Stimulated activated CD4-positive, alpha-beta T cell treated with anti-CD3 and anti-CD28 coated beads, TNF-alpha, amount 100 ng/mL, for 4 hours (primary cell): ENCODE measurements around the gene DOCK4.
"Not testable (repeated sequence)": the region's sequence is repeated elsewhere in the genome, so short reads cannot be mapped to it uniquely, and the experiment has no call there.

Source experiments
- DNase-seq, 3 experiments: peaks; one replicate each; pipeline ENCODE4 v3.0.0-alpha.2; 2020; ENCODE audit warnings: low read depth in 3 of 3

The DOCK4 gene

DNA sequence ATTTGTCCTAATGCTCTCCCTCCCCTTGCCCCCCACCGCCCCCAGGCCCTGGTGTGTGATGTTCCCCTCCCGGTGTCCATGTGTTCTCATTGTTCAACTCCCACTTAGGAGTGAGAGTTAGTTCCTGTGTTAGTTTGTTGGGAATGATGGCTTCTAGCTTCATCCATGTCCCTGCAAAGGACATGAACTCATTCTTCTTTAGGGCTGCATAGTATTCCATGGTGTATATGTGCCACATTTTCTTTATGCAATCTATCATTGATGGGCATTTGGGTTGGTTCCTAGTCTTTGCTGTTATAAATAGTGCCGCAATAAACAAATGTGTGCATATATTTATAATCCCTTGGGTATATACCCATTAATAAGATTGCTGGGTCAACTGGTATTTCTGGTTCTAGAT is 297.5 kb downstream of the DOCK4 start:
- not testable (repeated sequence) for DNase-seq

DNA sequence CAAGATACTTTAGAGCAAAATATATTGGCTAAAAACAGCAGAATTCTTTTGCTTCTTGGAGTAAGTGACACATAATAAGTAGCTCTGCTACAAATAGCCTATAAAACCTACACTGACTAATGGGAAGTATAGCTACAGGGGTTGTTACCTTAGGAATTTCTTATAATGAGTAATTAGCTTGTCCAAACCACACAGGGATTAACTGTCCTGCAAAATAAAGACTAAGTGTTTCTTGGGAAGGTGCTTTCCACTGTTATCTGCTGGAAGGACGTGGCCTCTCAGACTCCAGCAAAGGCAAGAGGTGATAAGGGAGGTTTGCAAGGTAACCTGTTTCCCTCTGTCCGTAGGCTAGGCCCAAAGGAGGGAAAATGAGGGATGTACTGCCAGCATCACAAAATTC is 302.4 kb downstream of the DOCK4 start:
- no peak for DNase-seq

DNA sequence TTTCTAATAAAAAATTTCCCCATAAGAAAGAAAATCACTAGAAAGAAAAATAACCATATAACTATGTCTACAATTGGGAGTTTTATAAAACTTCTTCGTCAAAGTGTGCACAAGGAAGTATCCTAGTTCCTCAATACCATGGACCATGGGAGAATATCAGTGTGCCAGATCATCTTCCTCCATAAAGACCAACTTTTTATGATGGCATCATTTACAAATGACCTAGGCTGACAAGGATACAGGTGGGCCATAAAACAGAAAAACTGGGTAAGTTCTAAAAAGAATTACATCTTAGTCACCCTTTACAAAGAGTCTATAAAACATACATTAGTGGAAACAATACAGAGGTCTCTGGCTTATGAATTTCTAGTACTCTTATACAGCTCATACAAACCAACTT is 303.2 kb downstream of the DOCK4 start:
- DNase-seq = no peak

DNA sequence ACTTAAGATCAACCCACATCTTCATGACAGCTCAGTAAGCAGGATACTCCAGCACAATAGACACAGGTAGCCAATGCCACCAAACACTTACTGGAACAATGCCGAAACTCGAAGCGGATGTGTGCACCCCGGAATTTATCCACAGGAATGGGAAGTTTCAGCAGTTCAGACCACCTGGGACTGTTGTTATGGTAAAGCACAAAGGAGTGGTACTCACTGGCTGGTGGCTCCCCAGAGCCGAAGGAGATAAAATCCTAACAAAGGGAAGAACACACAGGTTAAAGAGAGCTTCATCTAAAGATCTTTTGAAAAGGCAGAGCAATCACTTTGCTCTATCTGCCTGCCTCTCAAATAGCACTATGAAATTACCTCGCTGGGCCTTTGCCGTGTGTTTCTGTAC is 305.9 kb downstream of the DOCK4 start:
- no peak for DNase-seq

DNA sequence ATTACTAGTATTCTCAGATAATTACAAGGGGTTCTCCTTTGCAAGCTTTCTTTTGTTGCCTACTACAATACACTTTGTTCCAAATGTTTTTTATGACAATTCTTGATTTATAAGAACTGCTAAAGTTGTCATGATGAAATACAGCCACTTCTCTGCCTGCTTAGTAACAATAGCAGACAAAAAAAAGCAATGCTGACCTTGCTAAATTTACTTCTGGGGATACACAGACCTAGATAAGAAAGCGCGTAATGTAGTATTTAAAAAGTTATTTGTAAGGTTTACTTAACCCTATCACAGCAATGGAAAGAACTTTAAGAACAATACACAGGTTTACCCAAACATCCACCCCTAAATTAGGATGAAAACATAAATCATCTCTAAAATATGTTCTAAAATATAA is 311.1 kb downstream of the DOCK4 start:
- no peak for DNase-seq

DNA sequence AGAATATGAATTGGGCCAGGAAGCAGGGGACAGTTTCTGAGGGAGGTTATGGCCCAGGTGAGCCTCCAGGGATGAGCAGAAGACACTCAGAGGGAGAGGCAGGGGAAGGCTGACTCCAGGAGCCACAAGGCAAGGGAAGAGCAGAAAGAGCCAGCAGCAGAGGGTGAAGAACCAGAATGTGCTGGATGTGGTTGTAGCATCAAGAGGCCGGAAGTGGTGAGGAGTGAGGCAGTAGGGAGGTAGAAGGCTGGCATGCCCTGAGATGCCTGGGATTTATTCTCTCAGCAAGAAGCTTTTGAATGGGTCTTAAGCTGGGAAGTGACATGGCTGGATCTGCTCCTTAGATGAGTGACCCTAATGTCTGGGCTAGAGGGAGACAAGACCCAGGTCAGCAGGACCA is 311.7 kb downstream of the DOCK4 start:
- DNase-seq = no peak

DNA sequence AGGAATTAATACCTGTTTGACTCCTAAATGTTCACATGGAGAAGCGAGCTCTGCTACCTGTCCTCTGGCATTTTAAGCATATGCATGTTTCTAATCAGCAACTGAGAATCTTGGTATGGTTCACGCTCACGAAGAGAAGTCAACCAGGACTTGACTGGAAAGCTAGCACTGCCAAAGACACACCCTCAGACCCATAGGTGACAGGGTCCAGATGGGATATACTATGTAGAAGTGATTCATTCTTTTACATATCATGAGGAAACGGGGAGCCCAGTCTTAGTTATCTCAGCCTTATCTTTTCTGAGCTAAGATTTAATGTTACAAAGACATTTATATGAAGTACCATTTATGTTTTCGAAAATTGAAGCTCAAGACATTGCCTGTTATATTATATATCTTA is 313.0 kb downstream of the DOCK4 start:
- no peak for DNase-seq

DNA sequence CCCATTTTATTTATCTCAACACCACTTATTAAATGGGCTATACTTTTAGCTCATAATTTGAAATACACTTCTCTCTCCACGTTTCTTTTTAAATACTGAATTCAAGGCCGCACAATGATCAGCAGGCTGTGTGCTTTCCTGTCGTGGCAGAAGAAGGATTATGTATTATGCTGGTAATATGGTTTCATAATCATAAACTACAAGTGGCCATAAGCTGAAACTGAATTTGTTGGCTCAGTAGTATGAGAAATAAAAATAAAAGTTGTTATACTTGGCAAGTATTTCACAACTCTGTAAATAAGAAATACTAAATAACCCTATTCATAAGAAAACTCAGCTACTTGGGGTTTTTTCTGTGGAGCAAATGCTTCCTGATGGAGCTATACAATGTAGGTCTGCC is 313.6 kb downstream of the DOCK4 start:
- no peak for DNase-seq

DNA sequence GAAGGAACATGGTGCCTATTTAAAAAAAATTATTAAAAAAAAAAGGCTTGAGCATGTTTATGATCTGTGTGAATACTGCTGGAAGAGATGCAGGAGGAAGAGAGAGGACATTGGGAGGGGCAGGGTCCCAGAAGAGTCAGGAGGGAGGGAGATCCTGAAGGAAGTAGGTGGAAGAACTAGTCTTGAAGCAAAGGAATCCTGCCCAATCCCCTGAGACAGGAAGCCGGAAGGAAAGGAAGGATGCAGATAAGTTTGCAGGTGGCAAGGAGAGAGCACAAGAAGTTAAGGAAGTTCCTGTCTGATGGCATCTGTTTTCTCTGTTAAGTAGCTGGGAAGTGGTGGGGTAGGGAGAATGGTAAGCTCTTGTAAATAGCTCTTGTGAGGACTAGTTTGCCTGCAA is 318.5 kb downstream of the DOCK4 start:
- no peak for DNase-seq

DNA sequence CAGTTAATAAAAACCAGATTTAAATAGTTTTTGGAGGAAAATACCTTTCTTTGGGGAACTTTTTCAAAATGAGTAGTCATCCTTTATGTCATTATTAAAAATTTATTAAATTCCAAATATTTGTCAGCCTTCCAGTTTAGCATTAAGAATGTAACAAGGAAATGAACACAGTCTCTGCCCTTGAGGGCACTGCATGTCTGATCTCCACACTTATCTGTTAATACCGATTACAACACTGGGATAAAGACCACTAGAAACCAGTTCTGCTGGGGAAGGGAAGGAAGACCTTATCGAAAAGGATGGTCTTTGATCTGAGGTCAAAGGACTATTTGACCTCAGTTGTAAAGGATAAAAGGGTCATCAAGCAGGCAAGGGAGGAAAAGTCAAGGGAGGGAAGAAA is 320.0 kb downstream of the DOCK4 start:
- DNase-seq = no peak

DNA sequence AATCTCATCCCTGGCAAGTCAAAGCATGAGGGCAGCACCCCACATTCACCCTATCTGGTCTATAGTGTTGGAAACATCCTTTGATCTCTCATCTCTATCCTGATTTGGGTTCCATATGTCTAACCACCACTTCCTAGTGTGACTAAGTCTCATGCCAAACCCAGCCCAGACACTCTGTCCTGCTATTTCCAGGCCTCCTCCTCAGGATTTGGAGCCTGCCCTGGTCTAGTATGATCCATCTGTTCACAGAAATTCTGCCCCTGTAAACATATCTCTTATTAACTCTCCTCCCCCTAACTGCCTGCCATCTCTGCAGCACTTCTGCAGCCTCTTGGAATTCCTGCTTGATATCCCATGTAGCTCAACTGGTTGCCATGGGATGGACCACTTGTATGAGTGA is 323.0 kb downstream of the DOCK4 start:
- no peak for DNase-seq

DNA sequence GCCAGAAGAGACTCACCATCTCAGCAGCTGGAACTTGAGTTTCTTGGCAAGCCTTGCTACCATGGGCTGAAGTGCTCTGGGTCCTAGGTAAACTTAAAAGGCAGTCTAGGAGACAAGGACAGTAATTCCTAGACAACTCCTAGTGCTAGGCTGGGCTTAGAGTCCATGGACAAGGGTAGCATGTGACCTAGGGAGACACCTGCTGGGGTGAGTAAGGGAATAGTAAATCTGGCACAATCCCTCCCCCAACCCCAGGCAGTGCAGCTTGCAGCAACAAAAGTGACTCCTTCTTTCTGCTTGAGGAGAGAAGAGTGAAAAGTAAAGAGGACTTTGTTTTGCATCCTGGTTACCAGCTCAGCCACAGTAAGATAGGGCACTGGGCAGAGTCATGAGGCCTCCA is 327.4 kb downstream of the DOCK4 start:
- no peak for DNase-seq

DNA sequence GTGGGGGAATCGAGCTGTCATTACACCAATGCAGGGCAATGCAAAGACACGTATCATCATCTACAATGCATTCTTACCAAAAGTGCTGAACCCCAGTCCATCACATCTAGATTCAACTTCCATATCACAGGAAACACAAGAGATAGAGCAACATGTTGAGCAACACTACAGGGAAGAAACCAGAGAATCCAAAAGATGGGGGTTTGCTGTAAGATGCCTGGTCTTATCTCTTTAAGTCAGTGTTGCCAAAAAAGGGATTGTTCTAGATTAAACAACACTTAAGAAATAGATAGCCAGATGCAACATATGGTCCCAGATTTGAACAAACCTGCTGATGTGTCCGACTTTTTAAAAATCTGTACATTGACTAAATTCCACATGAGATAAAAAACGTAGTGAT is 328.3 kb downstream of the DOCK4 start:
- DNase-seq = no peak

DNA sequence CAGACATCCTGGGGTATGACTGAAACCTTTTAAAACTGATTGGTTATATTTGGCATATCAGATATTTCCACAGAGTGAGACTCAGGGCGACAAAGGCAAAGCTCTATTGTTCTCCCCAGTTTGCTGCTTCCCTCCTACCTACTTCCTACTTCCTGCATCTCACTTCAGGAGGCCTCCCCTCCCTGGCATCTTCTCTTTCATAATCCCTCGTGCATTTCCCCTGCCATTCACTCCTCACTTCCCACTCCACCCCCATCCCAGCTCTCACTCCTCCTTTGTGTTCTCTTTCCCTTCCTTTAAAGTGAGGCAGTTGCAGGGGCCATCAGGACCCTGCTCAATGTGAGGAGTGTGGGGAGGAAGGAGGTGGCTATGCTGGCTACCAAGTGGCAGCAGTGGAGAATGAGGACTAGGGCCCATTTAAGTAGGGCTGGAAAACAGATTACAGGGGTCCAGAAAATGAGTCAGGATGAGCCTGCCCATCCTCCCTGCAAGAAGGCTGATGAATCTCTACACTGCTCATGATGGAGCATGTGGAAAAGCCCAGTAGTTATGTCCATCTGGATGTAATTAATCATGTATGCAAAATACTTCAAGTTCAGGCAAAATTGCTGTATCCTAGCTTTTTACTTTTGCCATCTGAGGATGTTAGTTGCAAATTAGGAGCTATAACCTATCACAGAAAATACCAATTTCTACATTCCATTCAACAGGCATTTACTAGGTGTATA is 332.1 kb downstream of the DOCK4 start:
- no peak for DNase-seq

DNA sequence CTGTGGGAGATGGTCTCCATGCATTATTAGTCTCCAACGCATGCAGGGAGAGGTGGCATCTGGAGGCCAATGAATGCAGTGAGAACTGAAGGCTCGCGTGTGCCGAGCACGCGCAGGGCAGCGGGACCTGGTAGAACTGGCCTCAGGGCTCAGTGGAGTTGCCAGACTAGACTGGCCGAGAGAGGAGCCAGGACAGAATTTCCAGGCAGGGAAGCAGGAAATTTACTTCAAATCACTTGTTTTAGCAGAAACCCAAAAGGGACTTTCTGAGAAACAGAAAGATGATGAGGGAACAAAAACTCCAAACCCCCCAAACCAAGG is 332.9 kb downstream of the DOCK4 start:
- DNase-seq = no peak

DNA sequence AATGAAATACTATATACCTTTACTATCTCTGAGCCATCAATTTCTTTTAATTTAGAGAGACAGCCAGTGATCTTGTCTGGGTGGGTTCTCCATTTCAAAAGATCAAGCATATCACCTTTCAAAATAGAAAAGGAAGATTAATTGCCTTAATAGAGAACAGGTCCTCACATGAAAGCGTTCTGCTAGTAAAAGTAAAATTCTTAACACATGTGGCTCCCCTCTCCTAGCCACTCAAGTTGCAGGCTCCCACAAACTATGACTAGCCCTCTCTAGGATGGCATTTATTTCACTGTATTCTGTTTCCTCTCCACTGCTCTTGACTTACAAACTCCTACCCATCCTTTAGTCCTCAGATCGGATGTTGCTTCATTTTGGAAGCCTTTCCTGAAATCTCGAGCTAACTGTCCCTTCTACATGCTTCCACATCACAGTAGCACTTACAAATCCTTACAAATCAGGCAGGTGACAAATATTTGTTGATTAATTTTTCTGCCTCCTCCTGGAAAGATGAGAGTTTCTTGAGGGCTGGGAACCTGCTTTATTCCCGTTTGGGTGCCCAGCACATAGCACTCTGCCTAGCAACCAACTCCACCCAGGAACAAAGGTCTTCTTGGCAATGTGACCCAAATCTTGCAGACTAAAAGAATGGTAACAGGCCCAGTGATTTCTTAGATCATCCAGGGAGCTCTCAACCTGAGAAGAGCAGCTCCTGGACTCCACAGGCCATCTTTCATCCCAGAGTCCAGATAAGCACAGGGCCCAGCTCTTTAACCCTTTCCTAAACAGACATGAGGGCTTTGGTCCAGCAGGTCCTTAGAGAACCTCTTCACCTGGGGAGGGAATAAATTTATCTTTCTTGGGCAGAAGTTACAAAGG is 333.5 kb downstream of the DOCK4 start:
- DNase-seq = no peak

DNA sequence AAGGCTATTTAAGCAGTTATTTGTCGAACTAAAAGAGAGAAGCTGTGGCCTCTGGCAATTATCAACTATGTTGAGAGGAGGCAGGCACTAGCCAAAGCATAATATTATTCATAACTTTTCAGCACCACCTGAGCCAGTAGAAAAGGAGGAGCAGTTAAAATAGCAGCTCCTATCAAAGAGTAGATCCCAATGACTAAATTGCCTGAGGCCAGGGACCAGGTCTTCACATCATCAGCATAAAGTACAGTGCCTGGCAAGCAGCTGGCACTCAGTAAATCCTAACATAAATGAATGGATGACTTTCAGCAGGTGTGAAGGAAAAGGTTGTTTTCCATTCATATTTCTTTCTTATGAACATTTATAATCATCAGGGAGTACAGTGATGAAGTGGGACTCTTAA is 334.9 kb downstream of the DOCK4 start:
- no peak for DNase-seq

DNA sequence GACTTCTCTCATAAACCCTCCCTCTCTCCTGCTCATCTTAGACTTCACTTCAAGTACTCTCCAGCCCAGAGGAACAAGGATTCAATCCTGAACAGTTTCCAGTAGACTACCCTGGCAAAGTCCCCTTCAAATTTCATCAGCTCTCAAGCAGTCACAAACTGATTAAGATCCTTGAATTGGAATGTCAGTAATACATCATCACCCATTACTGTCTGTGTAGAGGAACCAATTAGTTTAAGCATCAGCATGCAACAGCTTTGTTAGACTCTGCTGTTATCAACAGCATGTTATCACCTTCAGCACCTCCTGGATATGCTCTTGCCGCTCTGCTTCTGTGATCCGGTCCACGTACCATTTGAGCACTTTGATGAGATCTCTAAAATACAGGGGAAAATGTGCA is 336.9 kb downstream of the DOCK4 start:
- no peak for DNase-seq

DNA sequence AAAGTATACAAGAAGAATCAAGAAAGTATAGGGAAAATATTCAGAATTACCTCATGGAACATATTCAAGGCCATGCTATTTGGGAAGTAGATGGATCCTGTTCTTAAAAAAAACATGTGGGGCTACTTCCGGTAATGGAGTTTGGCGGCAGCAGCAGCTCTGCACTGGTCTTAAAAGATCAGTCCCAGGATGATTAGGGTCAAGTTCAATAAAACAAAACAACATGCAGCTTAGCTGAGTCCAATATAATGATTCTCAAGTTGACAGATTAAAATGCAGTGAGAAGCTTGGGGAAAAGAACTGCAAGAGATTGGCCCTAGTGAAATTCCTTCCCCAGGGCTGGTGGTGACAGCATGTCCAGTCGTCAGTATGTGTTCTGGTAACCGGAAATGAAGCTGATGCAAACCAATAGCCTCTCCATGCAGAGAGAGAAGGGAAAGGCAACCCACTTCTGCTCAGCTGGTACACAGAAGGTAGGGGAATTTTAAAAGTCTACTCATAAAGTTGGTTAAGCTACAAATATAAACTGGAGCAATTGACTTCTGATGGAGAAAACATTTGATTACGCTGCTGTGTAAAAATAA is 338.8 kb downstream of the DOCK4 start:
- no peak for DNase-seq

DNA sequence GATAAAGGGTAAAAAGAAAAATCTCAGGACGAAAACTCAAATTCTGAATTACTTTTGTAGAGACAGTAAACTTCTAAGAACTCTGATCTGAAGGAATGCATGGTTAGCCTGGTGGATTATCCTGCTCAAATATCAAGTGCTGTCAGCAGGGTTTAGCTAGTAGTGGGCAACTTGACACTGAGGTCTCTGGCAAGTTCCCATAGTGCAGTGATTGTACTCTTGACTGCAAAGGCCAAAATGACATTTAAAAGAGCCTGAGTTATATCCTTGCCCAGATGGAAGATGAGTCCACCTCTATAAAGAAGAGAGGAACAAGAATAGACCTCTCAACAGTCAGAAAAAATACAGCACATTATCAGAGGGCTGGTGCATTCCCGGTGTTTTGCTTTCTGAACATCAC is 339.4 kb downstream of the DOCK4 start:
- no peak for DNase-seq

DNA sequence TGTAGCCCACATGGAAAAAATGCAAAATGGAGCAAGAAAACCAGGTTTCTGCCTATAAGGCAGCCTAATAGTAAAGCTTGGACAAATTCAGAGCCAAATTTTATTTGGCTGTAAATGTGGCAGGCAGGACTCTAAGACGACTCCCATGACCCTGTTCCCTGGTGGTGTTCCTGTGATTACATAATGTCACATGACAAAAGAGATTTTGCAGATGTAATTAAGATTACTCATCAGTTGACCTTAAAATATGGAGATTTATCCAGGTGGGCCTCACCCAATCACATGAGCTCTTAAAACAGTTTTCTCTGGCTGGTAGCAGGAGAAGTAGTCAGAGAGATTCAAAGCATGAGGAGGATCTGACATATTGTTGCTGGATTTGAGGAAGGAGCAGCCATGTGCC is 340.8 kb downstream of the DOCK4 start:
- DNase-seq = no peak

DNA sequence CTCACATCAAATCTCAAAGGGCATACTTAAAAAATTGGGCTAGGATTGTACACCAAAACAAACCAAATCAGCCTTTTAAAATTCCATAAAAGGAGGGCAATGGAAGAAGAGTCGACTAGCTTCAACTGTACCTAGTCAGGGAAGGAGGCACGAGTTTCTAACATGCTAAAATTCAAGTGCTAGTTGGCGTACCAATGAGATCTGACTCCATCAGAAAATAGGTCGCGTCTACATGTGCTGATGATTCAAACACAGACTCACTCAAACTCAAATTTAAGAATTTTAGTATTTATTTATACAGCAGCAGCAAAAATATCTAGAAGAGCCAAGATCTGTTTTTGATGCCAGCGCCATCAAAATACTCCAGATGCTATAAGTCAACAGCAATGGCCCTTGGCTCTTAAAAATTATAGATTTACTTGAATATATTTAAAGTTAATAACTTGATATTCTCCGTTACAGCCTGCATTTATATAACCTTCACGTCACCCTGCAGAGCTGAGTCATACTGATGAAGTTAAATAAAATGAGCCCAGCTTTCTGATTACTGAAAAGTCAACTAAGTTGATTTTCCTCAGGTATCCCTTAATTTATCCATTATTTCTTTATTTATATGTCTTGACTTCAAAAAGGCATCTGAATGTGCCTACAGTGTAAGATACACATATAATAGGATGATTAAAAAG is 341.8 kb downstream of the DOCK4 start:
- no peak for DNase-seq

DNA sequence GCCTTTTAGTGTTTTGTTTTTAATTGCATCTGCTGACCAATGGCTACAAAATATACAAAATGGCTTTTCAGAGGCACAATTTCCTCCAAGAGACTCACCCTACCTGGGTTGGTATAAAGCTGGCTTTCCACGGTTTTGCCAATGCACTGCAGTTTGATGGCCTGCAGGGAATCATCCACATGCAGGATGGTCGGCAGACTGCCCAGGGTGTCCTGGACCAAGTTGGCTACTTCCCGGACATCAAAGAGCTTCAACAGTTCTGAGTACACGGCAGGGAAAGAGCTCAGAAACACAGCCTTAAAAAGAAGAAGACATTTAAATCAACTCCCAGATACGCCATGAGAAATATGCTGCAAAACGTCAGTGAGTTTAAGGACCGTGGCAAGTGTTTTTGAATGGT is 342.9 kb downstream of the DOCK4 start:
- no peak for DNase-seq
